ENCODE data around the gene DNAJB13. TPM values are rescaled to one million over a fixed set of nuclear protein-coding genes. Genes with fewer than 3 reads are reported as not detected.

The DNAJB13 gene
- total RNA-seq, 6 experiments from 2014 or later: not detected

DNA sequence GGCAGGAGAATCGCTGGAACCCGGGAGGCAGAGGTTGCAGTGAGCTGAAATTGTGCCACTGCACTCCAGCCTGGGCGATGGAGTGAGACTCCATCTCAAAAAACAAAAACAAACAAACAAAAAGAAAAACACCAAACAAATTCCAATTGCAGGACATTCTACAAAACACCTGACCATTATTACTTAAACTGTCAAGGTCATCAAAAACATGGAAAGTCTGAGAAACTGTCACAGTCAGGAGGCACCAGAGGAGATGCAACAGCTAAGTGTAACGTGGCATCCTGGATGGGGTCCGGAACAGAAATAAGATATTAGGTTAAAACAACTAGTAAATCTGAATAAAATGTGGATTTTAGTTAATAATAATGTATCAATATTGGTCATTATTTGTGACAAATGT, 914 bp upstream of the DNAJB13 start:
- Histone ChIP-seq H3K27me3 (no peaks in the 10 kb centered on the region), H3K9me3 (no peaks in the 10 kb centered on the region), H3K4me1 (no peaks in the 10 kb centered on the region), H3K4me3 (no peak overlapping the region), H3K36me3 (no peaks in the 10 kb centered on the region), H3K27ac (no peak overlapping the region)
- intact Hi-C loops (cut with DNase I): no loop called here
- no peak for ATAC-seq
- WGBS (ENCODE audit: insufficient coverage, low coverage, low lambda C conversion rate, missing lambda C conversion rate): 84% methylated on average over 4 of the region's 5 CpGs
- TF ChIP-seq POLR2A (IDR thresholded peaks at IDR 0.05) (no peak), CTCF (IDR thresholded peaks at IDR 0.05) (no peak)
- no peak for DNase-seq

- 87% methylated on average over 7 of the region's 7 CpGs for WGBS (ENCODE audit: insufficient coverage, low coverage, low lambda C conversion rate, missing lambda C conversion rate)
- no peaks in the 10 kb centered on the region for H3K4me1 ChIP-seq
- H3K9me3 ChIP-seq: no peaks in the 10 kb centered on the region
- H3K4me3 ChIP-seq: no peak overlapping the region
- intact Hi-C loops (cut with DNase I): no loop called here
- no peaks in the 10 kb centered on the region for H3K27me3 ChIP-seq
- no peak for ATAC-seq
- no peak for TF ChIP-seq POLR2A (IDR thresholded peaks at IDR 0.05)
- no peak for TF ChIP-seq CTCF (IDR thresholded peaks at IDR 0.05)
- DNase-seq: no peak
- H3K36me3 ChIP-seq: no peaks in the 10 kb centered on the region
- H3K27ac ChIP-seq: no peak overlapping the region
These were observed 971 bp downstream of the DNAJB13 start for GRCh38 chr11:73951797-73952196.

DNA sequence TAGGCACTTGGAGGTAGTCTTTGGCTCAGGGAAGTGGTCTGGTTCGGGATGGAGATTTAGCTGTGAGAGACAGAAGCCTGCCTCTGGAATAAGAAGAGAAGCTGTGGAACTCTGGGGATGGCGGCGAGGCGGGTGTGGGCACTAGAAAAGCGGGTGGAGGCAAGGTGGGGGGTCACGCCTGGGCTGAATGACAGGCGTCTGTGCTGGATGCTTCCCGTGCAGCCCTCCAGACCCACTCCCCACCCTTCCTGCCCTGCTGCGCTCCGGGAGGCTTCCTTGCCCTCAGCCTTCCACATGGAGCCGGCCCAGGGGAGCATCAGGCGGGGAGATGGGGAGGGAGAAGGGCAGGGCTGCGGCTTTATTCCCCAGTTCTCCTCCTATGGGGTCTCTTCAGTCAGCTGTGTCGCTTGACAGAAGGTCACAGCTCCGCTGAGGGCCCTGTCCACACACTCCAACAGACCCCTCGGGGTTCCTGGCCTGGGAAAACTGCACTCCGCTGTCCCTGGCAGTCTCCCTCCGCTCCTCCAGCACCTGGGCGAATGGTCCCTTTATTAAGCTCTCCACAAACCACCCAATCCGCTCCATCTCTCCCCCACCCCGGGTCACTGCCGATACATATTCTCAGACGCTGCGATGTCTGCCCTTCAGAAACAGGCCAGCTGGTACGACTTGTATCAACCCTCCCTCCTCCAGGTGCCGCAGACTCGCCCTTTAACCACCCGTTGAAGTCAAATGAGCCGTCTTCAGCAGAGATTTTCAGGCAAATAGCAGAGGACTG, 6.2 kb downstream of the DNAJB13 start:
- no peaks in the 10 kb centered on the region for H3K36me3 ChIP-seq
- 26% methylated on average over 10 of the region's 29 CpGs for WGBS (ENCODE audit: insufficient coverage, low coverage, low lambda C conversion rate, missing lambda C conversion rate)
- H3K27me3 ChIP-seq: no peaks in the 10 kb centered on the region
- H3K4me1 ChIP-seq: no peaks in the 10 kb centered on the region
- intact Hi-C loops (cut with DNase I): no loop called here
- TF ChIP-seq POLR2A (IDR thresholded peaks at IDR 0.05) (no peak), CTCF (IDR thresholded peaks at IDR 0.05) (no peak)
- DNase-seq (peak in 1 of 3 donors; percentile 28), ATAC-seq (peak in 2 of 4 donors; percentile 18)
- no peak overlapping the region for H3K27ac ChIP-seq
- H3K9me3 ChIP-seq: no peaks in the 10 kb centered on the region
- H3K4me3 ChIP-seq: no peak overlapping the region

GRCh38 chr11:73957654-73958361, 7.0 kb downstream of the DNAJB13 start:
- no peaks in the 10 kb centered on the region for H3K9me3 ChIP-seq
- TF ChIP-seq CTCF (IDR thresholded peaks at IDR 0.05) (no peak), POLR2A (IDR thresholded peaks at IDR 0.05) (no peak)
- no peak overlapping the region for H3K27ac ChIP-seq
- 56% methylated on average over 14 of the region's 25 CpGs for WGBS (ENCODE audit: insufficient coverage, low coverage, low lambda C conversion rate, missing lambda C conversion rate)
- no peak overlapping the region for H3K4me3 ChIP-seq
- H3K36me3 ChIP-seq: no peaks in the 10 kb centered on the region
- intact Hi-C loops (cut with DNase I): no loop called here
- peak in 1 of 3 donors; percentile 46 for DNase-seq
- no peaks in the 10 kb centered on the region for H3K4me1 ChIP-seq
- no peaks in the 10 kb centered on the region for H3K27me3 ChIP-seq
- ATAC-seq: peak in 1 of 4 donors; percentile 36

Data from right lobe of liver (tissue), 6 donors.